Liver (tissue), 9 donors: ENCODE results near the gene SIGLEC6. TPM values are rescaled to one million over a fixed set of nuclear protein-coding genes. Genes with fewer than 3 reads are reported as not detected.

Experiments used
- DNase-seq: peaks from one replicate; pipeline ENCODE4 v3.0.0-alpha.2; 2017; ENCODE audit warnings: low spot score
- H3K27ac ChIP-seq, 2 donors: one replicate each; pipeline ENCODE4 v1.7.0; 2013; ENCODE audit warnings: inconsistent platforms in 2 of 2, low read length in 2 of 2, control low read depth in 1 of 2, low read depth in 1 of 2, mild to moderate bottlenecking in 1 of 2
- H3K27me3 ChIP-seq, 4 donors: one replicate each; pipeline versions ENCODE4 v1.6.1 to v1.7.0; 2013; ENCODE audit warnings: low read length in 3 of 4, inconsistent platforms in 1 of 4, mild to moderate bottlenecking in 1 of 4, moderate library complexity in 1 of 4; ENCODE audit not compliant: control insufficient read depth in 4 of 4, insufficient read depth in 4 of 4
- H3K36me3 ChIP-seq, 4 donors: one replicate each; pipeline versions ENCODE4 v1.6.1 to v1.7.0; 2013; ENCODE audit warnings: low read length in 3 of 4, mild to moderate bottlenecking in 3 of 4, low read depth in 1 of 4, moderate library complexity in 1 of 4; ENCODE audit not compliant: control insufficient read depth in 4 of 4, insufficient read depth in 3 of 4
- H3K4me1 ChIP-seq, 4 donors: one replicate each; pipeline versions ENCODE4 v1.6.1 to v1.7.0; 2013; ENCODE audit warnings: low read length in 3 of 4, mild to moderate bottlenecking in 3 of 4, moderate library complexity in 1 of 4; ENCODE audit not compliant: control insufficient read depth in 4 of 4, insufficient read depth in 4 of 4
- H3K4me3 ChIP-seq, 3 donors: one replicate each; pipeline versions ENCODE4 v1.6.1 to v1.7.0; 2013; ENCODE audit warnings: low read length in 3 of 3, control low read depth in 1 of 3, low read depth in 1 of 3, mild to moderate bottlenecking in 1 of 3
- H3K9ac ChIP-seq, 2 donors: one replicate each; pipeline ENCODE4 v1.7.0; 2013; ENCODE audit warnings: low read length in 2 of 2, mild to moderate bottlenecking in 2 of 2, moderate library complexity in 2 of 2, control low read depth in 1 of 2, low read depth in 1 of 2
- H3K9me3 ChIP-seq, 4 donors: one replicate each; pipeline versions ENCODE4 v1.6.1 to v1.7.0; 2013; ENCODE audit warnings: low read length in 3 of 4; ENCODE audit not compliant: control insufficient read depth in 4 of 4
- EGR1 ChIP-seq, 2 donors: IDR thresholded peaks; 2 replicates each; pipeline ENCODE4 v1.6.1; 2016 to 2018; ENCODE audit warnings: antibody characterized with exemption in 2 of 2, low read depth in 2 of 2
- FOXA1 ChIP-seq: IDR thresholded peaks from 2 replicates; pipeline ENCODE4 v1.6.1; 2016; ENCODE audit warnings: antibody characterized with exemption
- FOXA2 ChIP-seq: IDR thresholded peaks from 2 replicates; pipeline ENCODE4 v1.6.1; 2016; ENCODE audit warnings: antibody characterized with exemption
- GABPA ChIP-seq, 2 donors: IDR thresholded peaks in 1 of 2; conservative IDR thresholded peaks in 1 of 2; 2 replicates each; pipeline ENCODE4 v1.6.1; 2016; ENCODE audit warnings: antibody characterized with exemption in 2 of 2, mild to moderate bottlenecking in 1 of 2, moderate library complexity in 1 of 2
- HNF4A ChIP-seq, 2 donors: conservative IDR thresholded peaks; 2 replicates each; pipeline ENCODE4 v1.6.1; 2016; ENCODE audit warnings: antibody characterized with exemption in 2 of 2, mild to moderate bottlenecking in 2 of 2
- HNF4G ChIP-seq: IDR thresholded peaks from 2 replicates; pipeline ENCODE4 v1.6.1; 2016; ENCODE audit warnings: antibody characterized with exemption
- NR2F2 ChIP-seq: IDR thresholded peaks from 2 replicates; pipeline ENCODE4 v1.6.1; 2016; ENCODE audit warnings: antibody characterized with exemption
- RAD21 ChIP-seq, 2 donors: IDR thresholded peaks; 2 replicates each; pipeline ENCODE4 v1.6.1; 2016; ENCODE audit warnings: antibody characterized with exemption in 2 of 2, mild to moderate bottlenecking in 2 of 2
- RXRA ChIP-seq, 2 donors: IDR thresholded peaks; 2 replicates each; pipeline ENCODE4 v1.6.1; 2017 to 2018; ENCODE audit warnings: antibody characterized with exemption in 2 of 2, mild to moderate bottlenecking in 1 of 2
- SP1 ChIP-seq: IDR thresholded peaks from 2 replicates; pipeline ENCODE4 v1.6.1; 2018; ENCODE audit warnings: antibody characterized with exemption, mild to moderate bottlenecking
- TAF1 ChIP-seq: conservative IDR thresholded peaks from 2 replicates; pipeline ENCODE4 v1.6.1; 2016; ENCODE audit warnings: antibody characterized with exemption, mild to moderate bottlenecking
- YY1 ChIP-seq: IDR thresholded peaks from 2 replicates; pipeline ENCODE4 v1.6.1; 2016; ENCODE audit warnings: antibody characterized with exemption, mild to moderate bottlenecking
- WGBS: extraction: QIAGEN DNeasy Blood & Tissue Kit; methylation state at CpG from one replicate; pipeline ENCODE4 v1.1.7; 2013; 5-methylcytosine and 5-hydroxymethylcytosine counted together
- polyA plus RNA-seq, 2 donors: library from polyadenylated mRNA; stranded (reverse) in 1 of 2; unstranded in 1 of 2; fragments of 200-250 nt in 1 of 2; fragments of >200 nt in 1 of 2; fragmentation: Nextera tagmentation in 1 of 2; extraction: Ambion mirVana in 1 of 2; gene quantifications; one replicate each; pipeline versions ENCODE4 v1.2.1 to v1.2.3, GENCODE V29; 2013 to 2015
- total RNA-seq, 2 donors: library from RNA; depleted of rRNA; stranded (reverse); fragments of >200 nt; gene quantifications; one replicate each; pipeline ENCODE4 v1.2.3, GENCODE V29; 2014
- TF ChIP-seq, protein P1 (sequence below): IDR thresholded peaks from 2 replicates; pipeline ENCODE4 v1.6.1; 2016; ENCODE audit warnings: antibody characterized with exemption
- TF ChIP-seq, protein P2 (sequence below): IDR thresholded peaks from 2 replicates; pipeline ENCODE4 v1.6.1; 2016; ENCODE audit warnings: antibody characterized with exemption
- TF ChIP-seq, protein P3 (sequence below): IDR thresholded peaks from 2 replicates; pipeline ENCODE4 v1.6.1; 2016; ENCODE audit warnings: antibody characterized with exemption
- TF ChIP-seq, protein P4 (sequence below): IDR thresholded peaks from 2 replicates; pipeline ENCODE4 v1.6.1; 2016; ENCODE audit warnings: antibody characterized with exemption, mild to moderate bottlenecking
- TF ChIP-seq, protein P5 (sequence below): fragments of 150-350 bp; IDR thresholded peaks from 2 replicates; pipeline ENCODE4 v1.5.1; 2017; ENCODE audit warnings: improper control_type of control experiment, low read depth, low read length; ENCODE audit not compliant: missing input control
- donor health status: healthy.
- donor health status: healthy.
- donor health status: healthy.
- donor health status: healthy.
- donor health status: healthy.

The SIGLEC6 gene
- total and polyA plus RNA-seq, 4 donors = 0.08 to 0.47 (median 0.08) TPM; not detected in 1

GRCh38 chr19:51547397-51548212, 16.1 kb upstream of the SIGLEC6 start:
- Histone ChIP-seq H3K4me1 (no peaks in the 10 kb centered on the region), H3K9me3 (no peaks in the 10 kb centered on the region), H3K27ac (no peak overlapping the region), H3K9ac (no peak overlapping the region), H3K36me3 (no peaks in the 10 kb centered on the region), H3K4me3 (no peak overlapping the region), H3K27me3 (peaks cover 0 to 4% (median 0%) of the 10 kb centered on the region in 4 donors)
- TF ChIP-seq RXRA (IDR thresholded peaks at IDR 0.05) (no peak), YY1 (no peak), SP1 (no peak), NR2F2 (no peak), TAF1 (no peak), HNF4A (conservative IDR thresholded peaks at IDR 0.05) (no peak), HNF4G (no peak), FOXA1 (no peak), FOXA2 (no peak), EGR1 (IDR thresholded peaks at IDR 0.05; ENCODE audit: low read depth in 2 of 2) (no peak), GABPA (IDR thresholded peaks at IDR 0.05 in 1 of 2, conservative IDR thresholded peaks at IDR 0.05 in 1 of 2) (no peak), RAD21 (IDR thresholded peaks at IDR 0.05) (no peak)
- TF ChIP-seq, protein P1, sequence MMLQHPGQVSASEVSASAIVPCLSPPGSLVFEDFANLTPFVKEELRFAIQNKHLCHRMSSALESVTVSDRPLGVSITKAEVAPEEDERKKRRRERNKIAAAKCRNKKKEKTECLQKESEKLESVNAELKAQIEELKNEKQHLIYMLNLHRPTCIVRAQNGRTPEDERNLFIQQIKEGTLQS = no peak
- TF ChIP-seq, protein P2, sequence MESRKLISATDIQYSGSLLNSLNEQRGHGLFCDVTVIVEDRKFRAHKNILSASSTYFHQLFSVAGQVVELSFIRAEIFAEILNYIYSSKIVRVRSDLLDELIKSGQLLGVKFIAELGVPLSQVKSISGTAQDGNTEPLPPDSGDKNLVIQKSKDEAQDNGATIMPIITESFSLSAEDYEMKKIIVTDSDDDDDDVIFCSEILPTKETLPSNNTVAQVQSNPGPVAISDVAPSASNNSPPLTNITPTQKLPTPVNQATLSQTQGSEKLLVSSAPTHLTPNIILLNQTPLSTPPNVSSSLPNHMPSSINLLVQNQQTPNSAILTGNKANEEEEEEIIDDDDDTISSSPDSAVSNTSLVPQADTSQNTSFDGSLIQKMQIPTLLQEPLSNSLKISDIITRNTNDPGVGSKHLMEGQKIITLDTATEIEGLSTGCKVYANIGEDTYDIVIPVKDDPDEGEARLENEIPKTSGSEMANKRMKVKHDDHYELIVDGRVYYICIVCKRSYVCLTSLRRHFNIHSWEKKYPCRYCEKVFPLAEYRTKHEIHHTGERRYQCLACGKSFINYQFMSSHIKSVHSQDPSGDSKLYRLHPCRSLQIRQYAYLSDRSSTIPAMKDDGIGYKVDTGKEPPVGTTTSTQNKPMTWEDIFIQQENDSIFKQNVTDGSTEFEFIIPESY = no peak
- TF ChIP-seq, protein P3, sequence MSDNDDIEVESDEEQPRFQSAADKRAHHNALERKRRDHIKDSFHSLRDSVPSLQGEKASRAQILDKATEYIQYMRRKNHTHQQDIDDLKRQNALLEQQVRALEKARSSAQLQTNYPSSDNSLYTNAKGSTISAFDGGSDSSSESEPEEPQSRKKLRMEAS = no peak
- TF ChIP-seq, protein P4, sequence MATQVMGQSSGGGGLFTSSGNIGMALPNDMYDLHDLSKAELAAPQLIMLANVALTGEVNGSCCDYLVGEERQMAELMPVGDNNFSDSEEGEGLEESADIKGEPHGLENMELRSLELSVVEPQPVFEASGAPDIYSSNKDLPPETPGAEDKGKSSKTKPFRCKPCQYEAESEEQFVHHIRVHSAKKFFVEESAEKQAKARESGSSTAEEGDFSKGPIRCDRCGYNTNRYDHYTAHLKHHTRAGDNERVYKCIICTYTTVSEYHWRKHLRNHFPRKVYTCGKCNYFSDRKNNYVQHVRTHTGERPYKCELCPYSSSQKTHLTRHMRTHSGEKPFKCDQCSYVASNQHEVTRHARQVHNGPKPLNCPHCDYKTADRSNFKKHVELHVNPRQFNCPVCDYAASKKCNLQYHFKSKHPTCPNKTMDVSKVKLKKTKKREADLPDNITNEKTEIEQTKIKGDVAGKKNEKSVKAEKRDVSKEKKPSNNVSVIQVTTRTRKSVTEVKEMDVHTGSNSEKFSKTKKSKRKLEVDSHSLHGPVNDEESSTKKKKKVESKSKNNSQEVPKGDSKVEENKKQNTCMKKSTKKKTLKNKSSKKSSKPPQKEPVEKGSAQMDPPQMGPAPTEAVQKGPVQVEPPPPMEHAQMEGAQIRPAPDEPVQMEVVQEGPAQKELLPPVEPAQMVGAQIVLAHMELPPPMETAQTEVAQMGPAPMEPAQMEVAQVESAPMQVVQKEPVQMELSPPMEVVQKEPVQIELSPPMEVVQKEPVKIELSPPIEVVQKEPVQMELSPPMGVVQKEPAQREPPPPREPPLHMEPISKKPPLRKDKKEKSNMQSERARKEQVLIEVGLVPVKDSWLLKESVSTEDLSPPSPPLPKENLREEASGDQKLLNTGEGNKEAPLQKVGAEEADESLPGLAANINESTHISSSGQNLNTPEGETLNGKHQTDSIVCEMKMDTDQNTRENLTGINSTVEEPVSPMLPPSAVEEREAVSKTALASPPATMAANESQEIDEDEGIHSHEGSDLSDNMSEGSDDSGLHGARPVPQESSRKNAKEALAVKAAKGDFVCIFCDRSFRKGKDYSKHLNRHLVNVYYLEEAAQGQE = no peak
- TF ChIP-seq, protein P5, sequence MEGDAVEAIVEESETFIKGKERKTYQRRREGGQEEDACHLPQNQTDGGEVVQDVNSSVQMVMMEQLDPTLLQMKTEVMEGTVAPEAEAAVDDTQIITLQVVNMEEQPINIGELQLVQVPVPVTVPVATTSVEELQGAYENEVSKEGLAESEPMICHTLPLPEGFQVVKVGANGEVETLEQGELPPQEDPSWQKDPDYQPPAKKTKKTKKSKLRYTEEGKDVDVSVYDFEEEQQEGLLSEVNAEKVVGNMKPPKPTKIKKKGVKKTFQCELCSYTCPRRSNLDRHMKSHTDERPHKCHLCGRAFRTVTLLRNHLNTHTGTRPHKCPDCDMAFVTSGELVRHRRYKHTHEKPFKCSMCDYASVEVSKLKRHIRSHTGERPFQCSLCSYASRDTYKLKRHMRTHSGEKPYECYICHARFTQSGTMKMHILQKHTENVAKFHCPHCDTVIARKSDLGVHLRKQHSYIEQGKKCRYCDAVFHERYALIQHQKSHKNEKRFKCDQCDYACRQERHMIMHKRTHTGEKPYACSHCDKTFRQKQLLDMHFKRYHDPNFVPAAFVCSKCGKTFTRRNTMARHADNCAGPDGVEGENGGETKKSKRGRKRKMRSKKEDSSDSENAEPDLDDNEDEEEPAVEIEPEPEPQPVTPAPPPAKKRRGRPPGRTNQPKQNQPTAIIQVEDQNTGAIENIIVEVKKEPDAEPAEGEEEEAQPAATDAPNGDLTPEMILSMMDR = no peak
- peak; percentile 57 for DNase-seq
- 26% methylated on average over 7 of the region's 7 CpGs for WGBS
